A673 (cell line): ENCODE measurements around the gene GNAS. TPM values are rescaled to one million over a fixed set of nuclear protein-coding genes. Genes with fewer than 3 reads are reported as not detected.

Experiments
- BruUV-seq: library from RNA; stranded (reverse); fragments of 400-500 nt; replicated peaks from 2 replicates; lab custom pipeline; 2021; lab: Mats Ljungman, UMichigan
- CTCF ChIA-PET: fragments of 300-600 bp; sonication (Branson Sonifier 250); formaldehyde crosslinking; loops from one replicate; lab custom pipeline; 2022; ENCODE audit warnings: antibody characterized with exemption; lab: Charles Lee
- POLR2A ChIA-PET: fragments of 300-600 bp; sonication (Branson Sonifier 250); formaldehyde crosslinking; loops from one replicate; lab custom pipeline; 2022; ENCODE audit warnings: antibody characterized with exemption; ENCODE audit not compliant: low non-redundant PET; lab: Charles Lee
- DNase-seq: peaks from one replicate; pipeline ENCODE4 v3.0.0-alpha.2; 2015; ENCODE audit warnings: low spot score
- H3K27ac ChIP-seq: fragments of 200-600 bp; sonication (generic); 2 replicates; pipeline ENCODE4 v1.5.1; 2016; ENCODE audit warnings: mixed run types, low read depth, mild to moderate bottlenecking, mixed read lengths, antibody characterized with exemption, low read length; ENCODE audit not compliant: poor library complexity, severe bottlenecking
- H3K27me3 ChIP-seq: fragments of 200-600 bp; sonication (generic); replicated peaks from 2 replicates; pipeline ENCODE4 v1.6.1; 2017; ENCODE audit warnings: mixed run types, low read depth, mild to moderate bottlenecking, mixed read lengths, antibody characterized with exemption, low read length; ENCODE audit not compliant: insufficient read depth, poor library complexity
- H3K36me3 ChIP-seq: fragments of 200-600 bp; sonication (generic); 2 replicates; pipeline ENCODE4 v1.6.1; 2016; ENCODE audit warnings: mixed run types, mild to moderate bottlenecking, mixed read lengths, antibody characterized with exemption, low read length; ENCODE audit not compliant: insufficient read depth, poor library complexity, severe bottlenecking
- H3K4me1 ChIP-seq: fragments of 200-600 bp; sonication (generic); 2 replicates; pipeline ENCODE4 v1.6.1; 2017; ENCODE audit warnings: mixed run types, mild to moderate bottlenecking, mixed read lengths, antibody characterized with exemption, low read length; ENCODE audit not compliant: insufficient read depth, poor library complexity, severe bottlenecking
- H3K4me3 ChIP-seq: fragments of 200-600 bp; sonication (generic); 2 replicates; pipeline ENCODE4 v1.5.1; 2016; ENCODE audit warnings: low read depth, mixed run types, mild to moderate bottlenecking, mixed read lengths, low read length; ENCODE audit not compliant: poor library complexity, severe bottlenecking
- H3K9me3 ChIP-seq: fragments of 200-600 bp; sonication (generic); 2 replicates; pipeline ENCODE4 v1.6.1; 2016; ENCODE audit warnings: mixed run types, low read depth, mild to moderate bottlenecking, mixed read lengths, antibody characterized with exemption, low read length; ENCODE audit not compliant: poor library complexity, severe bottlenecking
- CTCF ChIP-seq: fragments of 300-800, 200-600 bp; sonication (generic); conservative IDR thresholded peaks from 2 replicates; pipeline ENCODE4 v1.5.1; 2017; ENCODE audit warnings: low read depth, mild to moderate bottlenecking, antibody characterized with exemption, low read length, moderate library complexity, mixed read lengths
- EZH2 ChIP-seq: fragments of 200-600 bp; sonication (generic); IDR thresholded peaks from 2 replicates; pipeline ENCODE4 v1.6.1; 2017; ENCODE audit warnings: borderline replicate concordance, low read depth, mild to moderate bottlenecking, mixed read lengths, antibody characterized with exemption, low read length; ENCODE audit not compliant: poor library complexity, severe bottlenecking
- intact Hi-C: fragments of 100-400 bp; cut with micrococcal nuclease; formaldehyde crosslinking; loops from one replicate; pipeline ENCODE4 v1.10.0; 2022; ENCODE audit not compliant: unreplicated experiment
- total RNA-seq: library from RNA; stranded (reverse); gene quantifications from 2 replicates; pipeline ENCODE4 v1.2.3, GENCODE V29; 2021

The GNAS gene
- total RNA-seq, 1 experiment from 2014 or later = 1,108 TPM

- H3K4me3 ChIP-seq = no peak overlapping the region
- no TSS peak for BruUV-seq
- no peaks in the 10 kb centered on the region for H3K9me3 ChIP-seq
- intact Hi-C loops = no loop called here
- DNase-seq = no peak
- ChIA-PET CTCF (no interaction called here), POLR2A (interaction anchor here (0.7 kb wide), 1 partner anchor 104 kb away, joined by 11 read pairs; no protein-coding TSS in a partner anchor)
- H3K36me3 ChIP-seq = no peaks in the 10 kb centered on the region
- H3K4me1 ChIP-seq = no peaks in the 10 kb centered on the region
- no peaks in the 10 kb centered on the region for H3K27me3 ChIP-seq
- TF ChIP-seq CTCF (no peak), EZH2 (no peak)
- no peak overlapping the region for H3K27ac ChIP-seq
Observed at GRCh38 chr20:58923117-58923712, 70.7 kb downstream of the GNAS start.

GRCh38 chr20:58926802-58927489 is 74.4 kb downstream of the GNAS start:
- Histone ChIP-seq H3K4me3 (no peak overlapping the region), H3K36me3 (no peaks in the 10 kb centered on the region), H3K9me3 (no peaks in the 10 kb centered on the region), H3K4me1 (no peaks in the 10 kb centered on the region), H3K27ac (no peak overlapping the region), H3K27me3 (peaks cover 2% of the 10 kb centered on the region)
- TF ChIP-seq CTCF = no peak
- TF ChIP-seq EZH2 = no peak
- CTCF ChIA-PET = no interaction called here
- intact Hi-C loops = no loop called here
- DNase-seq = no peak
- POLR2A ChIA-PET = interaction anchor here (0.6 kb wide), 1 partner anchor 54 kb away, joined by 3 read pairs; no protein-coding TSS in a partner anchor
- BruUV-seq = no TSS peak

DNA sequence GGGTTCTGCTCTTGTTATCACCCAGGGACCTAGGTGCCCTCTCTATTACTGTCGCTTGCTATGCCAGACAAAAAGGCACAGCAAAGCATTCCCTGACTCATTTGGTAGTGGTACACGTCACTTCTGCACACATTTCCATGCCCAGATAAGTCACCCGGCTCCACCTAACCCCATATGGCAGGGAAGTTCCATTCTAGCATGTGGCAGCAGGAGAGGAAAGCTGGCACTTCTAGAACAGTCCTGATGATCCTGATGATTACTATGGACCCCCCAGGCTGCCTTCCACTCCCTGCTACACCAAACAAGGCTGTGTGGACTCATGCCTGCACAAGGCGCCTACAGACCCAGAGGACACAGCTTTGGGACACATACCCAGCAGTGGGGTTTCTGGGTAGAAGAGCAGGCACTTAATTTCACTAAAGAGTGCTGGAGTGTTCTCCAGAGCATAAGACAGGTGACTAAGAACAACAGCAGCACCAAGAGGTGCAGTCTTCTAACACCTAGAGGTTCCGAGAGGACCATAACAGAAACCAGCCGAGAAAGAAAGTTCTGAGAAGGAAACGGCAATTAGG is 75.1 kb downstream of the GNAS start:
- Histone ChIP-seq H3K27me3 (peaks cover 8% of the 10 kb centered on the region), H3K4me1 (no peaks in the 10 kb centered on the region), H3K9me3 (no peaks in the 10 kb centered on the region), H3K27ac (no peak overlapping the region), H3K36me3 (no peaks in the 10 kb centered on the region), H3K4me3 (no peak overlapping the region)
- ChIA-PET POLR2A (no interaction called here), CTCF (no interaction called here)
- BruUV-seq = no TSS peak
- no peak for DNase-seq
- intact Hi-C loops = no loop called here
- TF ChIP-seq EZH2 (no peak), CTCF (no peak)
